Keratinocyte (primary cell): ENCODE data around the gene LANCL2. TPM values are rescaled to one million over a fixed set of nuclear protein-coding genes. Genes with fewer than 3 reads are reported as not detected.

Experiments
- DNase-seq: peaks from one replicate; pipeline ENCODE4 v3.0.0-alpha.2; 2011; ENCODE audit warnings: low read depth, missing footprints, low spot score
- FAIRE-seq: peaks from 2 replicates; lab custom pipeline; 2011; peaks lifted over from hg19 to GRCh38; lab: Jason Lieb, UNC
- H2AFZ ChIP-seq: 2 replicates; pipeline ENCODE4 v1.6.0; 2012; ENCODE audit warnings: low read length, control low read depth, inconsistent platforms; ENCODE audit not compliant: control insufficient read depth
- H3K27ac ChIP-seq: 2 replicates; pipeline ENCODE4 v1.5.1; 2011; ENCODE audit warnings: low read length; ENCODE audit not compliant: control insufficient read depth, insufficient read depth
- H3K27me3 ChIP-seq: 3 replicates; pipeline ENCODE4 v1.6.0; 2011; ENCODE audit warnings: low read length; ENCODE audit not compliant: control insufficient read depth, insufficient read depth; ENCODE audit errors: extremely low read depth
- H3K36me3 ChIP-seq, 2 experiments: 2 replicates in 1 of 2; 3 replicates in 1 of 2; pipeline ENCODE4 v1.5.1; 2011; ENCODE audit warnings: low read length in 2 of 2, mild to moderate bottlenecking in 1 of 2; ENCODE audit not compliant: control insufficient read depth in 2 of 2, insufficient read depth in 2 of 2; ENCODE audit errors: extremely low read depth in 1 of 2
- H3K4me1 ChIP-seq: 3 replicates; pipeline ENCODE4 v1.5.1; 2011; ENCODE audit warnings: low read length; ENCODE audit not compliant: control insufficient read depth, insufficient read depth; ENCODE audit errors: extremely low read depth
- H3K4me2 ChIP-seq: 3 replicates; pipeline ENCODE4 v1.6.0; 2011; ENCODE audit warnings: low read depth, low read length; ENCODE audit not compliant: control insufficient read depth, insufficient read depth; ENCODE audit errors: extremely low read depth
- H3K4me3 ChIP-seq, 3 experiments: fragments of 200-600 bp in 1 of 3; sonication (generic) in 1 of 3; 2 replicates in 2 of 3; 3 replicates in 1 of 3; pipeline ENCODE4 v1.5.1; 2011 to 2016; ENCODE audit warnings: low read length in 3 of 3, mild to moderate bottlenecking in 3 of 3, control low read depth in 2 of 3, inconsistent platforms in 1 of 3, low read depth in 1 of 3, mixed read lengths in 1 of 3, mixed run types in 1 of 3, moderate library complexity in 1 of 3; ENCODE audit not compliant: control insufficient read depth in 2 of 3, insufficient read depth in 2 of 3; ENCODE audit errors: extremely low read depth in 1 of 3
- H3K79me2 ChIP-seq: 2 replicates; pipeline ENCODE4 v1.6.0; 2012; ENCODE audit warnings: low read length; ENCODE audit not compliant: control insufficient read depth, insufficient read depth
- H3K9ac ChIP-seq: 3 replicates; pipeline ENCODE4 v1.6.0; 2011; ENCODE audit warnings: low read length; ENCODE audit not compliant: control insufficient read depth, insufficient read depth; ENCODE audit errors: extremely low read depth
- H3K9me1 ChIP-seq: 3 replicates; pipeline ENCODE4 v1.6.0; 2011; ENCODE audit warnings: low read length; ENCODE audit not compliant: control insufficient read depth, insufficient read depth; ENCODE audit errors: extremely low read depth
- H3K9me3 ChIP-seq: 2 replicates; pipeline ENCODE4 v1.5.1; 2012; ENCODE audit warnings: low read depth, low read length; ENCODE audit not compliant: control insufficient read depth
- H4K20me1 ChIP-seq: 3 replicates; pipeline ENCODE4 v1.6.0; 2011; ENCODE audit warnings: low read length; ENCODE audit not compliant: control insufficient read depth, insufficient read depth; ENCODE audit errors: extremely low read depth
- CTCF ChIP-seq, 3 experiments: IDR thresholded peaks in 1 of 3; conservative IDR thresholded peaks in 1 of 3; optimal IDR thresholded peaks in 1 of 3; 2 replicates in 2 of 3; 3 replicates in 1 of 3; pipeline versions ENCODE3 to v1.5.1; 2011; ENCODE audit warnings: low read length in 3 of 3, mild to moderate bottlenecking in 3 of 3, moderate library complexity in 2 of 3, control low read depth in 1 of 3, inconsistent platforms in 1 of 3; ENCODE audit not compliant: insufficient read depth in 2 of 3; ENCODE audit errors: extremely low read depth in 1 of 3
- EZH2 ChIP-seq: IDR thresholded peaks from one replicate; pipeline ENCODE4 v1.6.1; 2012; ENCODE audit warnings: inconsistent platforms, mild to moderate bottlenecking, low read length, moderate library complexity
- dilution Hi-C: fragments of 300-500 bp; cut with MboI; formaldehyde crosslinking; loops from one replicate; pipeline ENCODE4 v1.7.0; 2020; ENCODE audit warnings: low sequenced_read_pairs; ENCODE audit not compliant: extremely low pct_ligation_motif_present
- polyA plus RNA-seq, 5 experiments: library from polyadenylated mRNA; depleted of rRNA in 3 of 5; stranded (reverse) in 3 of 5; stranded (forward) in 1 of 5; unstranded in 1 of 5; fragments of >200 nt; gene quantifications; 1 replicate in 1 of 5; 2 replicates in 3 of 5; 3 replicates in 1 of 5; pipeline versions ENCODE4 v1.2.1 to v1.2.3, GENCODE V29; 2011 to 2012; ENCODE audit warnings: missing spikeins in 2 of 5, low read depth in 1 of 5, low replicate concordance in 1 of 5

LANCL2 gene
- polyA plus RNA-seq, 1 donor (not counting 4 experiments of a cell fraction or from before 2014, with no cell fraction given) = 14.5 TPM

- no peaks in the 10 kb centered on the region for H3K79me2 ChIP-seq
- TF ChIP-seq CTCF (optimal IDR thresholded peaks at IDR 0.05 in 1 of 3, IDR thresholded peaks at IDR 0.05 in 1 of 3, conservative IDR thresholded peaks at IDR 0.05 in 1 of 3; ENCODE audit: extremely low read depth in 1 of 3, insufficient read depth in 2 of 3, low read length in 3 of 3) (no peak), EZH2 (no peak)
- H3K27me3 ChIP-seq = peaks cover 18% of the 10 kb centered on the region
- H3K4me1 ChIP-seq = no peaks in the 10 kb centered on the region
- no peak overlapping the region for H3K4me2 ChIP-seq
- FAIRE-seq (no peak), DNase-seq (no peak)
- H4K20me1 ChIP-seq = no peaks in the 10 kb centered on the region
- dilution Hi-C loops = no loop called here
- no peak overlapping the region for H3K9ac ChIP-seq
- H2AFZ ChIP-seq = no peak overlapping the region
- no peaks in the 10 kb centered on the region for H3K36me3 ChIP-seq
- H3K9me3 ChIP-seq = no peaks in the 10 kb centered on the region
- no peak overlapping the region for H3K4me3 ChIP-seq
- H3K9me1 ChIP-seq = no peaks in the 10 kb centered on the region
- H3K27ac ChIP-seq = no peak overlapping the region
Observed at GRCh38 chr7:55326081-55326835, 38.9 kb upstream of the LANCL2 start.

GRCh38 chr7:55326945-55327626, 38.1 kb upstream of the LANCL2 start:
- peaks cover 18% of the 10 kb centered on the region for H3K27me3 ChIP-seq

More at GRCh38 chr7:55326945-55327626, 38.1 kb upstream of the LANCL2 start:
- Histone ChIP-seq H3K9me3 (no peaks in the 10 kb centered on the region), H4K20me1 (no peaks in the 10 kb centered on the region), H3K9ac (no peak overlapping the region), H2AFZ (no peak overlapping the region), H3K79me2 (no peaks in the 10 kb centered on the region), H3K27ac (no peak overlapping the region), H3K4me1 (no peaks in the 10 kb centered on the region), H3K9me1 (no peaks in the 10 kb centered on the region), H3K4me2 (no peak overlapping the region), H3K36me3 (no peaks in the 10 kb centered on the region), H3K4me3 (no peak overlapping the region)
- DNase-seq = no peak
- TF ChIP-seq CTCF (optimal IDR thresholded peaks at IDR 0.05 in 1 of 3, IDR thresholded peaks at IDR 0.05 in 1 of 3, conservative IDR thresholded peaks at IDR 0.05 in 1 of 3; ENCODE audit: extremely low read depth in 1 of 3, insufficient read depth in 2 of 3, low read length in 3 of 3) = no peak
- no peak for TF ChIP-seq EZH2
- dilution Hi-C loops = no loop called here
- no peak for FAIRE-seq
